NCI-H82 treated with DMSO at 0.1 percent for 48 hours (cell line): ENCODE results near the gene ATM.
"Not testable (repeated sequence)": the region's sequence is repeated elsewhere in the genome, so short reads cannot be mapped to it uniquely, and the experiment has no call there.

ENCODE experiments used
- DNase-seq: peaks from one replicate; lab custom pipeline; 2025; ENCODE audit not compliant: unreplicated experiment; lab: John Stamatoyannopoulos, UW

ATM gene

DNA sequence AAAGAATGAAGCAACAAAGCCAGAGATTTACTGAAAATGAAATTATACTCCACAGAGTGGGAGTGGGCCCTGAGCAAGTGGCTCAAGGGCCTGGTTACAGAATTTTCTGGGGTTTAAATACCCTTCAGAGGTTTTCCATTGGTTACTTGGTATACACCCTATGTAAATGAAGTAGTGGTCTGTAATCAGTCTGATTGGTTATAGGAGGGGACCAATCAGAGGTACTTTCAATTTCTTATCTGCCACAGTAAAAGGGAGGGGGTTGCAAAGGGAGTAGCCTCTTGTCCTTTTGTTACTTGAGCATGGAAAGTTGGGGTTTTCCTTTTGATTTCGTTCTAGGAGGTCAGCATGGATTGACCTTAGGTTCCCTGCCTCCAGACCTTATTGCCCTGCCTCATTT is 63.5 kb downstream of the ATM start:
- no peak for DNase-seq

DNA sequence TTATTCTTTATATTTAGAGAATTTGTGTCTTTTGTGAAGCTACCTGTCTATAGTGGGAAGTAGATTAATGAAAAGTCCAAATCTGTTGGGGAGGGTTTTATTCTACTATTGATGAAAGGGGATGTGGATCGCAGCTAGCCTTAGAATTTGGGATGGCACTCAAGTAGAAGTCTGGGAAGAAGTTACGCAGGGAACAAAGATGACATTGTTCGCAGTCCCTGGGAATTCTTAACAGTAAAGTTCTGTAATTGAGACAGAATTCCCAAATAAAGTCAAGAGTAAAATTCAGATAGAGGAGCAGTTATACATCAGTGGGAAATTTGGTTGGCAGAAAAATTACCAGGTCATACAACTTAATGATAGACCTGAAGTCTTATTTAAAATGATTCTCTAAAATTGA is 64.1 kb downstream of the ATM start:
- no peak for DNase-seq

DNA sequence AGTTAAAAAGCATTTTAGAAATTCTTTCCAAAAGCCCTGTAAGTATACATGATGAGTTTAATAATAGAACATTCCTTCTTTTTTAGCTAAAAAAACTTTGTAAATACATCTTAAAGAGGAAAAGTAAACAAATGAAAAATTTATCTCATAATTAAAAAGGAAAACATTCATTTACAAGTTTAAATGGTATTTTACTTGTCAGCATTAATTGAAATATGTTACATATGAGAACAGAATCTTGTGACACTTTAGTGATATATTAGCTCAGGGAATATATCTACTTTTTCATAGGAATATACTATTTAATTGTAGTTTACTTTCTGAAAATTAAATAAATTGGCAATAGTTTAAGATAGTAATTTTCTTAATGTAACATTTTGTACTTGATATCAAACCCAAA is 66.2 kb downstream of the ATM start:
- DNase-seq, result not testable (repeated sequence)

DNA sequence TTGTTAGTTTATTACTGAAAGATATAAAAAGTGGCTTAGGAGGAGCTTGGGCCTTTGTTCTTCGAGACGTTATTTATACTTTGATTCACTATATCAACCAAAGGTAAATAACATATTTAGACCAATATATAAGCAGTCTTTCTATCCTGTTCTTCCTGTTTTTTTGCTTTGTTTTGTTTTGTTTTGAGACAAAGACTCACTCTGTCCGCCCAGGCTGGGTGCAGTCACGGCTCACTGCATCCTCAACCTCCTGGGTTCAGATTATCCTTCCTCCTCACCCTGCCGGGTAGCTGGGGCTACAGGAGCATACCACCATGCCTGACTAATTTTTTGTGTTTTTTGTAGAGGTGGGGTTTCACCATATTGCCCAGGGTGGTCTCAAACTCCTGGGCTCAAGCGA is 66.8 kb downstream of the ATM start:
- no peak for DNase-seq

DNA sequence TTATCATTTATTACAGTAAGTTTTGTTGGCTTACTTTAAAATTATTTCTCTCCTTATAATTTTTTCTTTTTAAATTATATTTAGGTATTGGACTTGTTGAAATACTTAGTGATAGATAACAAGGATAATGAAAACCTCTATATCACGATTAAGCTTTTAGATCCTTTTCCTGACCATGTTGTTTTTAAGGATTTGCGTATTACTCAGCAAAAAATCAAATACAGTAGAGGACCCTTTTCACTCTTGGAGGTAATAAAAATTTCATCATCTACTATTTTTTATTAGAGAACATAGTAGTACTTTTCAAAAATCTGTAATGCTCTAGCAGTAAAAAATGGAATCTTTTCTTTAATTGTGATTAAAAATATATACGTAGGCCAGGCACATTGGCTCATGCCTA is 70.4 kb downstream of the ATM start:
- no peak for DNase-seq

DNA sequence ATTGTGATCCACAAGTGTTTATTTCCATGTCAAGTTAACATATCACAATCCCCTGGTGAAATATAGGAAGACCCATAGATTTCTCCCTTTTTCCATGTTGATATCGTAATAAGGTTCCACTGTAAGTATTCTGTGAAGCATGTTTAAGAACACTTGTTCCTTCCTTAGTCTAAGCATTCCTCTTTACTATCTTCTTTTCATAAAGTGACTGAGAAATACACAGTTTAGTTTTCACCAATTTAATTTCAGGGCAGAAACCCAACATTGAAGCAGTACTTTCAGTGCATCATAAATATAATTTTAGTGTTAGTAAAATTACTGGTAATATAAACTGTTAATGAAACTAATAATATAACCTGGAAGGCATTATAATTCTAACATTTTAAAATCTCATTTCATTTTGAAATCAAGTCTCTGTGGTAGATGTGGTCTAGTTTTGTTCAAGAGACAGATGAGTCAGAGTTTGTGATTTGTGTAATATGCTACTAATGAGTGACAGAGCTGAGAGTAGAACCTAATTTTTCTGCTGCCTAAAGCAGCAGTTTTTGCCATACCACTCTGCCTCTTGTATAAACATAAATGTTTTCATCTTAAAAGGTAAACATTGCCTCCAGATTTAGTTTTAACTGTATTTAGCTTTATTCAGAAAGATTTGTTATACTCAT is 79.4 kb downstream of the ATM start:
- DNase-seq, result no peak

DNA sequence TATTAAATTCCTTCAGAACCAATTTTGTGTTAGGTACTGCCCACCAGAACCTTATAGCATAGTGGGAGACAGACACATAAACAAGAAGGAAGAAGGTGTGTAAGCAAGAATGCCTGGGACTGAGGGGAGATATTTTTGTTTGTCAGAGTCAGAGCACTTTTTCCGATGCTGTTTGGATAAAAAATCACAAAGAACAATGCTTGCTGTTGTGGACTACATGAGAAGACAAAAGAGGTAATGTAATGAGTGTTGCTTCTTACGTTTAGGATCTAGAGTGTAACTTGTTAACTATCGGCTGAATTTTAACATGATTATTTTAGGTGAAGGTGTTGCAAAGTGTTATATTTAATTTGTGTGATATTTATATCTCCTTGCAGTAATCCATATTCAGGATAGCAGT is 84.9 kb downstream of the ATM start:
- no peak for DNase-seq

DNA sequence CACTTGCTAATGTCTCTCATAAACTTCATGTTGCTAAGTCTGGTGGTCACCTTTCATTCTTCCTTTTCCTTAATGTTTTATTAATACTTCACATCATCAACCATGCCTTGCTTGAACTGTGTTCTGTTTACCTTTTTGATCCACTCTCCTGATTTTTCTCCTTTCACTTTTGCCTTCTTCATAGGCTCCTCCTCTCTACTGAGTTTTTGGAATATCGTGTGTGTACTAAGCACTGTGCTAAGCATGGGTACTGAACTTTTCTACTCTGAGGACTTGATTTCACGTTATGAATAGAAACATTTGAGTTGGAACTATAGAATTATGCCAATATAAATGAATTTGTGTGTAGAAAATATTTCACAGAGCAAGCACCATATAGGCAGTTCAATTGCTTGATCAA is 90.6 kb downstream of the ATM start:
- DNase-seq, result no peak

DNA sequence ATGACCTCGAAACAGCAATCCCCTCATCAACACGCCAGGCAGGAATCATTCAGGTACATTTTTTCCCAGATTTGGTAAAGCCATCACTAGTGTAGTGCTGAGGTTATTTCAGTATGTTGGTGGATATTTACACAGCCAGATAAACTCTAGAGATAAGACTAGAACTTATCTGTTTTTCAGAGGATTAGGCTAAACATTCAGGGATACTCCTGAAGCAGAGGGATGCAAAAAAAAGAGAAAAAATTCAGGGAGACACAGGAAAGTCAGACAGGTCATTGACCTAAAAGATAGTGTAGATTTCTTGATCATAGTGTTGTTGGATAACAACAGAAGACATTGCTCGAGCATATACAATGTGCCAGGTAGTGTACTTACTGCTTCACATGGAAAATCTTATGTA is 93.2 kb downstream of the ATM start:
- no peak for DNase-seq

DNA sequence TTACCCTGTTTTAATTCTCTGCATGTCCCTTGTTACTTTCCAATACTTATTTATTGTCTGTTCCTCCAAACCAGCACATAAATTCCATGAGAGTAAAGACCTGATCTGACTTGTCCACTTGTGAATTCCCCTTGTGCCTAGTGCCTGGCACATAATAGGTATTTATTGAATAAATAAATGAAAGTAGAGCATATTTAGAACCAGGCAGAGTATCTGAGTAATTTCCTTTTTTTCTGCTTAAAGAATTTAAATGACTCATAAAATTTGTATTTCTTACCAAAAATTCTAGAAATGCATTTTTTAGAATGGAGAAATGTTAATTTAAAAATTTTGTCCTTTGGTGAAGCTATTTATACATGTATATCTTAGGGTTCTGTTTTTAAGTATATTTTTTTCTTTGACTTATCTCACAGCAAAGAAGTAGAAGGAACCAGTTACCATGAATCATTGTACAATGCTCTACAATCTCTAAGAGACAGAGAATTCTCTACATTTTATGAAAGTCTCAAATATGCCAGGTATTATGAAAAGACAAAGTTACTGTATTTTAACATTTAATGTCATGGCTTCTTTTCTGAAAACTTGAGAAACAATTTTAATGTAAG is 96.8 kb downstream of the ATM start:
- no peak for DNase-seq

DNA sequence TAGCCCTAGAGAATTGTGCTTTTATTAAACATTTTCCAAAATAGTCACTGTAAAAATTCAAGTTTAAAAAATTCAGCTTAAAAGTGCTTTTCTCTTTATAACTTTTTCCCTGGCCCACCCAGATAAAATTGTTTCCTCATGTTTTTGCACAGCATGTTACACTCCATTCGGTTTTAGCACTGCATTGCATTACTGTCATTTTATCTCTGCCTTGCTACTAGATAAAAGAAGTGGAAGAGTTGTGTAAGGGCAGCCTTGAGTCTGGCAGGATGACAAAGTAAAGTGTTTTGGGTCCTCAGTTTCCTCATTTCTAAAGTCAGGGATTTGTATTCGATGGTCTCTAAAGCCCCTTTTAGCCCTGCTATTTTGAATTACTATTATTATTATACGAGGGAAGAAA is 99.8 kb downstream of the ATM start:
- no peak for DNase-seq

DNA sequence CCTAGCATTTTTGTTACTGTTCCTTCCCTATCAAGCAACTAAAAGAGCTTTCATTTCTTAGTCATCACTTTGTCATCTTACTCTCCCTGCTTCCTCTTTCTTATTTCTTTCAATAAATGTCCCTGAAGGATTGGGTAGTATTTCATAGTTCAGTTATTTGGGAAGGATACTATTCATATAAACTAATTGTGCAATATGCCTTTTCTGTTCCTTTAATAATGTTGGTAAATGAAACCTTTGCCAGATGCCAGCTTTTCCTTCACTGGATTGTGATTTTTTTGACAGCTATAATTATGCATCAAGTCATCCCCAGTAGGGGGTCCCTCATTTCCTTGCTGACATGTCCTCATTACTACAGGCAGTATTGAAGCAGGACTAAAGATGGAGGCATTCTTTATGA is 101.7 kb downstream of the ATM start:
- DNase-seq, result no peak

DNA sequence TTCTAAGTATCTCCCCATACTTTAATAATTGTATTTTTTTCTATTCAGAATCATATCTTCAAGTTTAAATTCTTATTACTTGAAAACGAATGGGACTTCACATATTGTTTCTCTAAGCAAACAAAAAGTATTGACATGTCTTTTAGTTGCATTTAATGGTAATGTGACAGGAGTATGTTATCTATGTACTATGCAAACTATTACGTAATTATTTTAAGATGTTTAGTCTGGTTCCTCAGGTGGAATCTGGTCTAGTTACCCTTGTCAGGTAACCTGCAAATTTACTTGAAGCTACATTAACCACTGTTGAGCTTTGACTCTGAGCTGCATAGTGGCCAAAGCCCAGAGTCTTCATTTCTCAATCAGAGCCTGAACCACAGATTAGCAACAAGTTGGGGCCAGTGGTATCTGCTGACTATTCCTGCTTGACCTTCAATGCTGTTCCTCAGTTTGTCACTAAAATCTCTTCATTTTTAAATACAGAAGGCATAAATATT is 110.6 kb downstream of the ATM start:
- DNase-seq, result no peak

DNA sequence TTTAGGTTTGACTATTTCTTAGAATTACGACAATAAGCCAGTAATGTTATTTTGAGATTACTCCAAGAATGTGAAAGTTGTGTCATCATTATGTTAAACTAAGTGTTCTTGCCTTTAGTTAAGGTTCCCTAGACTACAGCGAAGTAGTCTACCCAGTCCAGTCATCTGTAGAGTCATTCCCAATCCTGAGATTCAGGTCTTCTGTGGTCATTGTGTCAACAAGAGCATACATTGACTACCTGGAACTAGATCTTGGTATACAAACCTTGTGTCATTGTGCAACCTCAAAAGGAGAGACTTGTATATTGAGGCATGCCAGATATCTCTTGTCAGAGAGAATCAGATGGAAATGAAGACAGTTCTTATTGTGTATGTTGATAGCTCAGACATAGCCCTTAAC is 115.9 kb downstream of the ATM start:
- no peak for DNase-seq

DNA sequence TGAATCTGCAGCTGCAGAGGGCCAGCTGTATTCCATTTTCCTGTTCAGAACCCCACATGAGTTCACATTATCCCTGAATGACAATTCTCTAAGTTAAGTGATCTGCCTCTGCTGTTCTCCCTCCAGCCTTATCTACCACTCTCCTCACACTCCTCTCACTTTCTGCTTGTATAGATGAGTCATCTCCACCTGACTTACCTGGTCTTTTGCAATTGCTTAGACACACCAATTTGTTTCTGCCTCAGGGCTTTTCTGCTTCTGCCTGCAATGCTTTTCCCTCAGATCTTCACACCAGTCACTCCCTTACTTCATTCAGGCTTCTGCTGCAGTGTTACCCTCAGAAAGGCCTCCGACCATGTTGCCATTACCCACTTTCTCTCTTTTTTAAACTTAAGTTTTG is 118.1 kb downstream of the ATM start:
- no peak for DNase-seq

DNA sequence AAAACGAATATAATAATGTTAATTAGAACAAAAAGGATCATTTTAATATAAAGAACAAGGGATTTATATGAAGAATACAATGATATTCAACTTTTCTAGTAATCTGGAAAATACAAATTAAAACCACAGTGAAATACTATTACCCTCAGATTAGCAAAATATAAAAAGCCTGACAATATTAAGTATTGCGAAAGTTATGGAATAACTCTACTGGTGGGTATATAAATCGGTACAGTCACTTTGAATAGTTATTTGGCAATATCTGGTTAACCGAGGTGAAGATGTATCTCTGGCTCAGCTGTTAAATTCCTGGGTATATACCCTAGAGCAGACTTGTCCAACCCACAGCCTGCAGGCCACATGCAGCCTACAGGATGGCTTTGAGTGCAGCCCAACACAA is 118.8 kb downstream of the ATM start:
- DNase-seq, result no peak

DNA sequence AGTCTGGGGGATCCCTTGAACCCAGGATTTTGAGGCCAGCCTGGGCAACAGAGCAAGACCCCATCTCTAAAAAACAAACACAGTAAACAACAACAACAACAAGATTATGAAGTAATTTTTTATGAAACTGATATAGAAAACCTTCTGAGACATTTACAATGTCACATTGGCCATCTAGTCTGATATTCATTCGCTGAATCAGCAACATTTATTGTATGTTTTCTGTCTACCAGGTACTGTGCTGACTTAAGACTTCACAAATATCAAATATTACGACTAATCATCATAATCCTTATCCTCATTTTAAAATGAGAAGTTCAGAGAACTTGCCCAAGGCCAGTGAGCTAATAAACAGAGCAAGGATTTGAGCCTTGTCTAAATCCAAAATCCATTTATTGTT is 120.8 kb downstream of the ATM start:
- DNase-seq, result no peak

DNA sequence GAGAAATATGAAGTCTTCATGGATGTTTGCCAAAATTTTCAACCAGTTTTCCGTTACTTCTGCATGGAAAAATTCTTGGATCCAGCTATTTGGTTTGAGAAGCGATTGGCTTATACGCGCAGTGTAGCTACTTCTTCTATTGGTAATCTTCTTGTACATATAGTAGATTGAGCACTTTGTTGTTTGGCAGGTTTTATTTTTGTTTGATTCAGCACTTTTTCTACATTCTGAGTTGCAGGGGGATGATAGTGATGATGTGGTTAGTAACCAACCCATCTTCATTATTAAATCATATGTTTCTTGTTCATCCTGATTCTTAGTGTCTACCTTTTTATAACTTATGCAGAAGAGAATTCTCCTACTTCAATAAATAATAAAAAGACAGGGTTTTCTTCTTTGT is 122.9 kb downstream of the ATM start:
- no peak for DNase-seq

DNA sequence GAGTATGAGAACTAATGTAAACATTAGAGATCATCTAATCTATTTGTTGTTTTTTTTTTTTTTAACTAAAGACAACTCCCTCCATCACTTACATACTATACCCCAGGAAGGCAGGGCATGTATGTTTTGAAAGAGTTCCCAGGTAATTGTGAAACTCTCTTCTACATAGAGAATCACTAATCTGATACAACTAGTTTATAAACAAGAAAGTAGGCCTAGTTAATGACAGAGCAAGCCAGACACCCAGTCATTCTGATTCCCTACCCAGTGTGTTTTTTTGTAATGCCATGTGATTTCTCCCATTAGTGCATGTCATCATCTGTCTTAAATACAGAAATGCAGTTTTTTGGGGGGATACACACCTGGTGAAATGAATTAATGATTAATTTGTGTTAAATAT is 123.6 kb downstream of the ATM start:
- DNase-seq, result no peak

DNA sequence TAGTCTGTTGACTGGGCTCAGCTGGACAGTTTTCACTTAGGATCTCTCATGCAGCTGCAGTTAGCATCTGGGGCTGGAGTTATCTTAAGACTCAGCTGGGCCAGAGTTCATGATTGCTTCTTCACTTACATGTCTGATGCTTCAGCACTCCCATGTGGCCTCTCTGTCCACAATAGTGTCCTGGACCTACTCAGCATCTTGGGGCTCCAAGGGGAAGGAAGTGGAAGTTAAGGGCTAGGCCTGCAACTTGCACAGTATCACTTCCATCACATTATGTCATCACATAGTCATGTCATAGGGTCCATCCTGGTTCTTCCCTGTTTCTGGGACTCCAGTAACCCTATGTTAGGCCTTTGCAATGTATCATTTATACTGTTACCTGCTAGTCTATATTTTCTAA is 128.6 kb downstream of the ATM start:
- no peak for DNase-seq

DNA sequence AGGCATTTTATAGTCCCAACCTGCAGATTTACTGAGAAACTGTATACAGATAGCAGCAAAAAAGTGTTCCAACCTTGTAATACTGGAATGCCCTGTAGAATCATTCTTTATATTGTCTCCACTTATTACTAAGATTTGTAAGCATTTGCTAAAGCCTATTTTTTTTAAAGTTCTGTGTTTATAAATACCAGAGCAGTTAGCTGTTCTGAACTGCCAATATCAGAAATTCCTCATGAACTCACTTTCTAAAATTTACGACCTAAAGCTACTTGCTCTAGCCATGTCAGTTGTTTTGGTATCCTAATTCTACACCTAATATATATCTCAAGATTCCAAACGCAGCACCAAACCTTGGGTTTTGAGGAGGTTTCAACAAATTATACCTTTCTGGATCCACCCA is 141.3 kb downstream of the ATM start:
- no peak for DNase-seq

DNA sequence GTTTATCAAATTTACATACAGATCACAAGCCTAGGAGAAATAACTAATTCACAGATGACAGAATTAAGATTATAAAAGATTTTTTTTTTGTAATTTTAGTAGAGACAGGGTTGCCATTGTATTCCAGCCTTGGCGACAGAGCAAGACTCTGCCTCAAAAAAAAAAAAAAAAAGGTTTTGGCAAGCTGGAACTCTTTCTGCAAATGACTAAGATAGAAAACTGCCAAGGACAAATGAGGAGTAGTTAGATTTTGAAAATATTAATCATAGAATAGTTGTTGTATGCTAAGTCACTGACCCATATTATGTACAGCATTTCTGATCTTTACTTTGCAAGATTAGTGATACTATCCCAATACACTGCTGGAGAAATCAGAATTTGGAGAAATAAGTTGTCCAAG is 145.3 kb downstream of the ATM start:
- DNase-seq, result no peak

DNA sequence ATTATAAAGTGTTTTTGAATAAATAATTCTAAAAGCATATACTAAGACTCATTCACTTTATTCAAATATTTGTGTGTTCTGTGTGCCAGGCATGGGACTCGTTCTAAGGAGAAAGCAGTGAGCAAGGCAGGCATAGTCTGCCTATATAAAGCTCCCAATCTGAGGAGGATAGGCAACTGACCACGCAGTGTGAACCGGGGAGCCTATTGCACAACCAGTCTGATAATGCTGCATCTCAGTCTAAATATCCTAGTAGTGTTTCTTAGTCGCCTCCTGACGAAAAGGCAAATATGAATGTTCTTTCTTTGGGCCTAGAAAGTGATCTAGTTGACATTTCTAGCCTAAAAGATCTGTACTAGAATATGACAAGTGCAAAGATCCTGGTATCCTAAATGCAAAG is 146.2 kb downstream of the ATM start:
- no peak for DNase-seq
